Measurements from ENCODE around the gene SNAPIN.
"Not testable (repeated sequence)": the region's sequence is repeated elsewhere in the genome, so short reads cannot be mapped to it uniquely, and the experiment has no call there.

The SNAPIN gene

GRCh38 chr1:153638261-153638660 lies 20.2 kb upstream of the SNAPIN start:
- in situ Hi-C loops (cut with MboI; ENCODE audit: low sequenced_read_pairs, unreplicated experiment), result no loop called here
- TF ChIP-seq CTCF (IDR thresholded peaks at IDR 0.05; ENCODE audit: borderline replicate concordance, control extremely low read depth, extremely low read depth, insufficient read depth, missing control alignments), result no peak
- no peak for DNase-seq (ENCODE audit: low spot score)

GRCh38 chr1:153639280-153639679 lies 19.2 kb upstream of the SNAPIN start:
- TF ChIP-seq CTCF (IDR thresholded peaks at IDR 0.05; ENCODE audit: borderline replicate concordance, control extremely low read depth, extremely low read depth, insufficient read depth, missing control alignments), result no peak
- in situ Hi-C loops (cut with MboI; ENCODE audit: low sequenced_read_pairs, unreplicated experiment), result no loop called here
- no peak for DNase-seq (ENCODE audit: low spot score)

GRCh38 chr1:153640213-153640612 lies 18.3 kb upstream of the SNAPIN start:
- in situ Hi-C loops (cut with MboI; ENCODE audit: low sequenced_read_pairs, unreplicated experiment), result not testable (repeated sequence)

GRCh38 chr1:153640861-153641260 lies 17.6 kb upstream of the SNAPIN start:
- no peak for TF ChIP-seq CTCF (IDR thresholded peaks at IDR 0.05; ENCODE audit: borderline replicate concordance, control extremely low read depth, extremely low read depth, insufficient read depth, missing control alignments)
- in situ Hi-C loops (cut with MboI; ENCODE audit: low sequenced_read_pairs, unreplicated experiment), result no loop called here
- DNase-seq (ENCODE audit: low spot score), result no peak

More at GRCh38 chr1:153640213-153640612, 18.3 kb upstream of the SNAPIN start:
- not testable (repeated sequence) for DNase-seq (ENCODE audit: low spot score)

GRCh38 chr1:153642161-153642560 lies 16.3 kb upstream of the SNAPIN start:
- DNase-seq (ENCODE audit: low spot score), result no peak
- in situ Hi-C loops (cut with MboI; ENCODE audit: low sequenced_read_pairs, unreplicated experiment), result no loop called here
- no peak for TF ChIP-seq CTCF (IDR thresholded peaks at IDR 0.05; ENCODE audit: borderline replicate concordance, control extremely low read depth, extremely low read depth, insufficient read depth, missing control alignments)

- DNase-seq (ENCODE audit: low spot score), result no peak
- TF ChIP-seq CTCF (IDR thresholded peaks at IDR 0.05; ENCODE audit: borderline replicate concordance, control extremely low read depth, extremely low read depth, insufficient read depth, missing control alignments), result no peak
- in situ Hi-C loops (cut with MboI; ENCODE audit: low sequenced_read_pairs, unreplicated experiment), result no loop called here
Measured at GRCh38 chr1:153643100-153643499, 15.4 kb upstream of the SNAPIN start.

- no peak for TF ChIP-seq CTCF (IDR thresholded peaks at IDR 0.05; ENCODE audit: borderline replicate concordance, control extremely low read depth, extremely low read depth, insufficient read depth, missing control alignments)
- in situ Hi-C loops (cut with MboI; ENCODE audit: low sequenced_read_pairs, unreplicated experiment), result no loop called here
- no peak for DNase-seq (ENCODE audit: low spot score)
Measured at GRCh38 chr1:153643816-153644215, 14.7 kb upstream of the SNAPIN start.
